ENCODE measurements around the gene CCL27.

Gene CCL27

GRCh38 chr9:34684816-34685215, 22.4 kb upstream of the CCL27 start:
- DNase-seq (ENCODE audit: low read depth in 2 of 2, low spot score in 1 of 2) = no peak

- no peak for DNase-seq (ENCODE audit: low read depth in 2 of 2, low spot score in 1 of 2)
Measured at GRCh38 chr9:34684145-34684544, 21.7 kb upstream of the CCL27 start.

- no peak for DNase-seq (ENCODE audit: low read depth in 2 of 2, low spot score in 1 of 2)
Measured at GRCh38 chr9:34675869-34676268, 13.4 kb upstream of the CCL27 start.

GRCh38 chr9:34675048-34675714, 12.7 kb upstream of the CCL27 start:
- peak in 1 of 2 donors; percentile 27 for DNase-seq (ENCODE audit: low read depth in 2 of 2, low spot score in 1 of 2)

GRCh38 chr9:34674440-34674839, 12.0 kb upstream of the CCL27 start:
- DNase-seq (ENCODE audit: low read depth in 2 of 2, low spot score in 1 of 2) = no peak

GRCh38 chr9:34671307-34671706, 8.8 kb upstream of the CCL27 start:
- DNase-seq (ENCODE audit: low read depth in 2 of 2, low spot score in 1 of 2) = no peak

- DNase-seq (ENCODE audit: low read depth in 2 of 2, low spot score in 1 of 2) = no peak
Measured at GRCh38 chr9:34669809-34670562, 7.5 kb upstream of the CCL27 start.

GRCh38 chr9:34665381-34666250, 3.2 kb upstream of the CCL27 start:
- peak; percentile 56 to 85 for DNase-seq (ENCODE audit: low read depth in 2 of 2, low spot score in 1 of 2)

- DNase-seq (ENCODE audit: low read depth in 2 of 2, low spot score in 1 of 2) = no peak
Measured at GRCh38 chr9:34665067-34665380, 2.6 kb upstream of the CCL27 start.

- DNase-seq (ENCODE audit: low read depth in 2 of 2, low spot score in 1 of 2) = peak in 1 of 2 donors; percentile 42
Measured at GRCh38 chr9:34664281-34665066, 2.0 kb upstream of the CCL27 start.

GRCh38 chr9:34663303-34663605, 797 bp upstream of the CCL27 start:
- DNase-seq (ENCODE audit: low read depth in 2 of 2, low spot score in 1 of 2) = no peak

- DNase-seq (ENCODE audit: low read depth in 2 of 2, low spot score in 1 of 2) = no peak
Measured at GRCh38 chr9:34659592-34660253, 2.7 kb downstream of the CCL27 start.

GRCh38 chr9:34658461-34658860, 4.0 kb downstream of the CCL27 start:
- DNase-seq (ENCODE audit: low read depth in 2 of 2, low spot score in 1 of 2) = no peak

- no peak for DNase-seq (ENCODE audit: low read depth in 2 of 2, low spot score in 1 of 2)
Measured at GRCh38 chr9:34656992-34657391, 5.5 kb downstream of the CCL27 start.

GRCh38 chr9:34655394-34655793, 7.1 kb downstream of the CCL27 start:
- no peak for DNase-seq (ENCODE audit: low read depth in 2 of 2, low spot score in 1 of 2)

GRCh38 chr9:34654323-34655051, 8.0 kb downstream of the CCL27 start:
- no peak for DNase-seq (ENCODE audit: low read depth in 2 of 2, low spot score in 1 of 2)

GRCh38 chr9:34653151-34654072, 9.0 kb downstream of the CCL27 start:
- no peak for DNase-seq (ENCODE audit: low read depth in 2 of 2, low spot score in 1 of 2)

GRCh38 chr9:34652602-34653000, 9.9 kb downstream of the CCL27 start:
- no peak for DNase-seq (ENCODE audit: low read depth in 2 of 2, low spot score in 1 of 2)
